Stimulated activated CD4-positive, alpha-beta T cell treated with anti-CD3 and anti-CD28 coated beads, Interleukin-15, amount 100 ng/mL, for 48 hours (primary cell): Measurements from ENCODE around the gene DEDD2.

Source experiments
- DNase-seq, 2 donors: peaks; one replicate each; pipeline ENCODE4 v3.0.0-alpha.2; 2020; ENCODE audit warnings: low read depth in 2 of 2

DEDD2 gene

DNA sequence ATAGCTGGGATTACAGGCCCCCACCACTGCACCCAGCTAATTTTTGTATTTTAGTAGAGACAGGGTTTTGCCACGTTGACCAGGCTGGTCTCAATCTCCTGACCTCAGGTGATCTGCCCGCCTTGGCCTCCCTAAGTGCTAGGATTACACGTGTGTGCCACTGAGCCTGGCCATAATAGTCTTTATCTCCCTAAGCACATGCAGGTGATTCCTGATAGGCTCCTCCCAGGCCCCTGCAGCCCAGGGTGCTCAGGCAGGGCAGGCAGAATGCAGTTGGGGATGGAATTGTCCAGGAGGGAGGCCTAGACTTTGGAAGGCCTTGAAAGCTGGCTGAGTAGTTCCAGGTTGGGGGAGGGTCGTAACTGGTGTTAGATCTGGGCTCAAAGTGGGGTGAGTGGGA lies 11.2 kb upstream of the DEDD2 start:
- DNase-seq, result no peak

GRCh38 chr19:42226886-42227285 lies 9.4 kb upstream of the DEDD2 start:
- no peak for DNase-seq

DNA sequence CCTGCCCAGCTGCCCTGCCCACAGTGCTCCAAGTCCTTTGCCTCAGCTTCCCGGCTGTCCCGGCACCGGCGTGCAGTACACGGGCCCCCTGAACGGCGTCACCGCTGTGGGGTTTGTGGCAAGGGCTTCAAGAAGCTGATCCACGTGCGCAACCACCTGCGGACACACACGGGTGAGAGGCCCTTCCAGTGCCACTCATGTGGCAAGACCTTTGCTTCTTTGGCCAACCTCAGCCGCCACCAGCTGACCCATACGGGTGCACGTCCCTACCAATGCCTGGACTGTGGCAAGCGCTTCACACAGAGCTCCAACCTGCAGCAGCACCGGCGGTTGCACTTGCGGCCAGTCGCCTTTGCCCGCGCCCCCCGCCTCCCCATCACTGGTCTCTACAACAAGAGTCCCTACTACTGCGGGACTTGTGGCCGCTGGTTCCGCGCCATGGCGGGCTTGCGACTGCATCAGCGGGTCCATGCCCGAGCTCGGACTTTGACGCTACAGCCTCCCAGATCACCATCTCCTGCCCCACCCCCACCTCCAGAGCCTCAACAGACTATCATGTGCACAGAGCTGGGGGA lies 8.3 kb upstream of the DEDD2 start:
- no peak for DNase-seq

- no peak for DNase-seq
Observed at GRCh38 chr19:42224940-42225717, 7.7 kb upstream of the DEDD2 start.

DNA sequence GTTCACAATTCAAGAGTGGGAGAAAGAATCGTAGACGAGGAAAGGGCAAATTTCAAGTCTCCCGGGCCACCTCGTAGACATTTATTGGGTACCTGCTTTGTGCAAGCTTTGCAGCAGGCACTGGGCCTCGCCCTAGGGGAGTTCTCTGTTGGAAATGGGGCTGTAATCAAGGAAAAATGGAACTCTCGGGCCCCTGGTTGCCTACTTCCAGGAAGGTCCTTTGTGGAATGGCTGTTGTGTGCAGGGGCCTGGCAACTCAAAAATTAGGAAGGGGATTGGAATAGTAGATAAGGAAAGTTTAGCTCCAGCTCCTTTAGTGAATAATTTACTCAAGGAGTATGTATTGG lies 3.2 kb upstream of the DEDD2 start:
- DNase-seq, result no peak

DNA sequence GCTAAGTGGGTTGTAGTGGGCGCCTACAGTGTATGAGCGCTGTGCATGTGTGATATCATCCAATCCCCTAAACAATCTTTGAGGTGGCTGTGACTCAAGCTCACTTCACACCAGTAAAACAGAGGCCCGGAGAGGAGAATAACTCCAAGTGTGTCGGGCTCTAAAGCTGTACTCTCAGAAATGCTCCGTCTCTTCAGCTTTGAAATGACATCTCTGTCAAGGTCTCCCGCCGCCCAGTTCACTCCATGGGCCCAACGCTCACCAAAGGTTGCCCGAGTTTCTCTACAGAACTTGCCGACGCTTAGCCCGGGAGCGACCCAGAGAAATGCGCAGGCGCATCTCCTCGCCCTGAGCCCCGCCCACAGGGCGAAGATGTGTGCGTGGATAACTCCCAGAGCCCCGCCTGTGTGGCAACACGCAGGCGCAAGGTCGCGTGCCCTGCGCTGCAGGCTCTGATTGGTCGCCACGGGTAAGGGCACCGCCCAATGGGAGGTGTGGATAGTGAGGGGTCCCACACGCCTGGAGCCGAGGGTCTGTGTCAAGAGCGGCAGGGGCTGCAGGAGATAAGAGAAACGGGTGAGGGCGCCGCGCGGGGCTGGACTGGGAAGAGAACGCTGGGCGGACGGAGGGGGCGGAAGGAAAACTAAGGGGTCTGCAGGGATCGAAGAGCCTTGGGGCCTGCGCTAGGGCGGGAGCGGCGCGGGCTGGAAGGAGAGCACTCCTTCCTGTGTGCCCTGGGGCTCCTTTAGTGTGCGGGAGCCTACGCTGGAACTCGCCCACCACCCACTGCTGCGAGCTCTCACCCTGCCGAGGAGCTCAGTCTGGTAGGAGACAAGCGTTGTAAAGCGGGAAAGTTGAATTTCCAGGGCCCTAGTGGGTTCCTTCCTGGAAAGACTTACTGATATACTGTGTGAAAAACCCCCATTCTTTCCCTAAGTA lies 2.6 kb upstream of the DEDD2 start, which contains the start of gene ZNF526:
Gene ZNF526, plus strand, starts transcription at position 501 of the 939 bp plus-strand sequence. CDS start 4,092 bp downstream, outside the sequence.
- peak; percentile 97 for DNase-seq

- DNase-seq, result no peak
Observed at GRCh38 chr19:42216653-42217519, 591 bp downstream of the DEDD2 start.

DNA sequence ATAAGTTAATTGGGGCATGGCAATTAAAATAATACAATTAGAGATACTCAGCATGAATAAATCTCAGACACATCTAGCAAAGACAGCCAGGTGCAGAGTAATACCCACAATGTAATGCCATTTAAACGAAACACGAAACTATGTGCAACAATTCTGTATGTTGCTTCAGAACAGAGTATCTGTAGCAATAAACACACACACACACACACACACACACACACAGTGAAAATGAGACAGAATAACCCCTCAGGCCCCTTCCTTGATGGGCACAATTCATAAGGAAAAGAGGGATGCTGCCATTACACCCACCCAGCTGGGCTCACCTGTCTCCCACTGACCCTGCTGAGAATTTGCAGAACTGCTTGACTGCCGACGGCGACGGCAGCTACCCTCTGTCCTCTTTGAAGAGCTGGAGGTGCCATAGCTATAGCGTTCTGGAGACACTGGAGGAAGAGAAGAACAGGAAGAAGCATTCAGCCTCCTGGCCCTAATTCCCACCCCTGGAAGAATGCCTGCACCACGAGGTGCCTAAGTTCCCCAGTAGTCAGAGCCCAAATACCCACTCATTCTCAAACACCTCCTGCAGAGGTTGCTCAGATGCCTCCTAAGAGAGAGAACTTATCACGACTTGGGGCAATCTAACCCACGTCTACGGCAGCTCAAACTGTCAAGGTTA lies 2.5 kb downstream of the DEDD2 start:
- DNase-seq, result no peak

GRCh38 chr19:42212886-42213285 lies 4.6 kb downstream of the DEDD2 start:
- DNase-seq, result no peak

DNA sequence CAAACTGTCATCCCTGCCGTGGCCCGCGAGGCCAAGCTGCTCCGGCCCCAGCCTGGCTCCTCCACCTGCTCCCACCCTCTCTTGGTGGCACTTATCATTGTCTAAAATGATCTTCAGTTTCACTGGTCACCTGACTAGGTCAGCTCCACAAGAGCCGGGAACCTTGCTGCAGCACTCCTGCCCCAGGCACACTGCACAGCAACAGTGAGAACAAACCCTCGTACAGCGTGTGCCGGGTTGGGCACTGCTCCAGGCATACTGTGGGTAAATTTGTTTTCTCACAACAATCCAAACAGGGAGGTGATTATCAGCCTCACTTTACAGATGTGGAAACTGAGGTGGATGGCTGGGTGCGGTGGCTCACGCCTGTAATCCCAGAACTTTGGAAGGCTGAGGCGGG lies 8.9 kb downstream of the DEDD2 start:
- no peak for DNase-seq

DNA sequence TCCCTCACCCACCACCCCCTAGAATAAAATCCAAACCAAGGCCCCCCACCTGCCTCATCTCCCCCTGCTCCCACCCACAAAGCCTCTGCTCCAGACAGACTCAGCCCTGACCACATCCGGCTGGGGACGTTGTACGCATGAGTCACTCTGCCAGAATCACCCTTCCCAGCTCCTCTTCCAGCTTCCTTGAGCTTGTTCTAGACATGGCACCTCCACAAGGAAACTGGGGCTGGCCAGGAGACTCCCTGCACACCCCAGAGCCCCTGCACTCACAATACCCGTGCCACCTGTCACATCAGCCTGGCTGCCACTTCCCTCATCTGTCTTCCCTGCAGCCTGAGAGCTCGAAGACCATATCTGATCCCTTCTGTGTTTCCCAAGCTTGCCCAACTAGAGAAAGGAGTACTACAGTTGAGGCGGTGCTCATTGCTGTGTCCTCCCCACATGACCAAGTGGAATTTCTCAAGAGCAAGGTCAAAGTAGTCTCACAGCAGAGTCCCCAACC lies 9.7 kb downstream of the DEDD2 start:
- DNase-seq, result no peak

DNA sequence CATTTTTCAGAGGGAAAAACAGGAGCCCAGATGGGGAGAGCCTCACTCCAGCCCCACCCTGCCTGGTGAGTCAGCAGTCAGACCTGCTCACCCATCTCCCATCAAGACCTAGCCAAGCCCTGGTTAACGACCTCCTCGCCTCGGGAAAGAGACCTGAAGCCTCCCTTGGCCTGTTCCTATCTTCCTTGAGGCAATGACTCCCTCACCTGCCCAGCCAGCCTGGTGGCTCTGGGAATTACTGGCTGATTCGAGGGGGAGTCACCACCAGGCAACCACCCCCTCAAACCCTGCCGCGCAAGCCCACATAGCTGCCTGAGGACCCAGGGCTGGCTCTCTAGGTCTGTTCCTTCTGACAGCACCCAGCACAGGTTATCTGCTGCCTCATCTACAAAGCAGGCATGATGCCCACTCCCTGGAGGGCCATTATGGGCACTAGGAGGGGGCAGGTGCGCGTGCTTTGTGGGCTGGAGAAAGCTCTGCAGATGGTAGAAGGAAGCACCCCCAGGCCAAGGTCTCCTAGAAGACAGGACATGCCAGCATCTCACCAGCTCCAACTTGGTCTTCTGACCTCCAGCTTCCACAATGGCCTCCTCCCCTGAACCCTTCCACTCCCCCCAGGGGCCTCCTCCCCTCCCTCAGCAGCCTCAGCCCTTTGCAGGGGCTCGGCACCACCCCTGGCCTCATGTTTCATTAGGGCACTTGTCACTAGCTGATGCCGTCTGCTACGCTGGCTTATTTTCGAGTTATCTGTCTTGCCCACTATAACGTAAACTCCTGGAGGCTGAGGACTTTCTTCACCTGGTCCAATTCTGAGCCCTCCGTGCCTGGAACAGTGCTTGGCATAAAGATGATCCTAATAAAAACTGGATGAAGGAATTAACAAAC lies 10.4 kb downstream of the DEDD2 start:
- no peak for DNase-seq

- DNase-seq, result no peak
Observed at GRCh38 chr19:42204664-42205063, 12.8 kb downstream of the DEDD2 start.

- no peak for DNase-seq
Observed at GRCh38 chr19:42203700-42204099, 13.8 kb downstream of the DEDD2 start.

DNA sequence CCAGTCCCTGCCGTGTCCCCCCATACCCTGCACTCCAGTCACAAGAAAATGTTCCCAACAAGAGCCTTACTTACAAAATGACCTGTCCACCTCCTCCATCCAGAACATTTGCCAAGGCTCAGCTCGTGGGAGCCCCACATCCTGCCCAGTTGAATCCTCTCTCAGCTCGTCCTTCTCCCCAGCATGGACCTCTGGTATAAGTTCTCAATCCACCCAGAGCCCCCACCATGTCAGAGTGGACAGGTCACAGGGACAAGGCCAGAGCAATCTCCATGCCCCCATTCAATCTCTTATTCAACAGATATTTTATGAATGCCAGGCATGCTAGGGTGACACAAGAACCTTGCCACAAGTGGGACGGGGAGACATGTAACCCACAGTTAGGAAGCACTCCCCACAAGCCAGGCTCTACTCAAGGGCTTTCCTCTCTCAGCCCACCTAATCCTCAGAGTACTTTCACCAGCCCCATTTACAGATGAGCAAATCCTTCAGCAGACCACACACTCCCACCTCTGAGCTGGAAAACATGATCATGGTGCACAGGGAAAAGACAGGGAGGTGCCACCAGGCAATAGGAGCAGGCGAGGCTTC lies 15.1 kb downstream of the DEDD2 start:
- no peak for DNase-seq

GRCh38 chr19:42201489-42202289 lies 15.8 kb downstream of the DEDD2 start:
- no peak for DNase-seq

DNA sequence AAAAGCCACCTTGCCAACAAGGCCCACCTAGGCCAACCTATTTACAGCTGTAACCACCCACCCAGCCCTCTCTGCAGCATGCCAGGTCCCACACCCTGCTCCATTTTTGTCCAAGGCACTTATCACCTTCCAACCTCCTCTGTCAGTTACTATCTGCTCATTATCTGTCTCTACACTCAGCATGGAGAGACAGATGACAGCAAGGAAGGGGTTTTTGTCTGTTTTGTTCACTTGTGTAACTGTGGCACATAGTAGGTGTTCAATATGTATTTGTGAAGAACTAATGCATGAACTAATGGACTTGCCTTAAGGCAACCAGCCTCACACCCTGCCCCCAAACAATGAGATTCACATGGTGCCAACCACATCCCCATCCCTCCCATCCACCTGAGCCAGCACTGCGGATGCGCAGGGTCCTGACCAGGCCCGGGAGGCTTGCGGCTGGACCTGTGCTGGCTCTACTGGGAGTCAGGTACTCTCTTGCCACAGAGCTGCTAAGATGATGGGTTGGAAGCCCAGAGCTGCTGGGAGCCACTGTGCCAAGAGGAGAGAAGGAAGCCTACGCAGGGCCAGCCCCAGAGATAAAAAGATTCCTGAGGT lies 17.3 kb downstream of the DEDD2 start:
- no peak for DNase-seq
